GM10266 (cell line): ENCODE measurements around the gene NUP98.

Source experiments
- DNase-seq: peaks from one replicate; pipeline ENCODE4 v3.0.0; 2012; ENCODE audit errors: extremely low spot score
- CTCF ChIP-seq: IDR thresholded peaks from 2 replicates; pipeline ENCODE4 v1.5.1; 2012; ENCODE audit warnings: mild to moderate bottlenecking, low read depth; ENCODE audit not compliant: control insufficient read depth, insufficient read depth; ENCODE audit errors: missing control alignments

The NUP98 gene

GRCh38 chr11:3833449-3833848 is 36.1 kb upstream of the NUP98 start:
- no peak for DNase-seq
- TF ChIP-seq CTCF = no peak

- no peak for DNase-seq
- no peak for TF ChIP-seq CTCF
Measured at GRCh38 chr11:3832816-3833215, 35.5 kb upstream of the NUP98 start.

GRCh38 chr11:3831378-3832239 is 34.3 kb upstream of the NUP98 start:
- no peak for DNase-seq
- TF ChIP-seq CTCF = no peak

DNA sequence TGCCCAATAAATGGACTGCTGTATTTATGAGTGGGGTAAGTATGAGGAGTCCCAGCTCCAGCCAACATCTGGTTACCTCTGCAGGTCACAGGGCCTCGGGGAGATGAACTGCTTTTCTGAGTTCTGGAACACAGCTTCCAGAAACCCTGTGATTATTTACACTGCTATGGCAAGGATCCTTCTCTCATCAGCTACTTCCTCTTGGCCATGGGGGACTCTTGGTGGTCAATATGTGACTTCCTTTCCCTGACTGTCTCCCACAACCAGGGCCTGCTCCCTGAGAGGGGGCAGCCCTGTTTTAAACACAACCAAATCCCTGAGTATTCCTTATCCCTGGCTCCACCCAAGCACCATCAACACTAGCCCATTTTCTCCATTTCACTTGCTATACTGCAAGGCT is 33.4 kb upstream of the NUP98 start:
- DNase-seq = no peak
- TF ChIP-seq CTCF = no peak

GRCh38 chr11:3830088-3830487 is 32.7 kb upstream of the NUP98 start:
- TF ChIP-seq CTCF = no peak
- no peak for DNase-seq

GRCh38 chr11:3827434-3828186 is 30.3 kb upstream of the NUP98 start:
- no peak for DNase-seq
- TF ChIP-seq CTCF = no peak

DNA sequence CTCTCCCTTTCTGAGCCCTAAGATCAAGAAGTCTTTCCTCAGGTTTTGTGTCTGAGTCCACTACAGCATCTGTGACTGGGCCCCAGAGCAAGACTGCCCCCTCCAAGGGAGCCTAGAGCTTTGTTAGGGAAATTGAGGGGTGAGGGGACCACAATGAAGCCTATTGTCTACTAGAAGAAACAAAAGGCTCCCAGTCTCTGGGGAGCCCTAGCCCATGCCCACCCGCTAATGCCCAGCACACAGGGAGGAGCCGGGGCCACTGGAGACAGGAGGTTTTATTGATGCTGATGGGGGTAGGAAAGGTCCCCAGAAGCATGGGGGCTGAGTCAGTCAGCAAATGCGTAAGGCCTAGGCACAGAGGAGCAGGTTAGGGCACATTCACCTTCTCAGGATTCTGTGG is 29.4 kb upstream of the NUP98 start:
- TF ChIP-seq CTCF = no peak
- no peak for DNase-seq
